ENCODE data around the gene PFN3. TPM values are rescaled to one million over a fixed set of nuclear protein-coding genes. Genes with fewer than 3 reads are reported as not detected.

Gene PFN3
- total RNA-seq, 6 experiments from 2014 or later: not detected

DNA sequence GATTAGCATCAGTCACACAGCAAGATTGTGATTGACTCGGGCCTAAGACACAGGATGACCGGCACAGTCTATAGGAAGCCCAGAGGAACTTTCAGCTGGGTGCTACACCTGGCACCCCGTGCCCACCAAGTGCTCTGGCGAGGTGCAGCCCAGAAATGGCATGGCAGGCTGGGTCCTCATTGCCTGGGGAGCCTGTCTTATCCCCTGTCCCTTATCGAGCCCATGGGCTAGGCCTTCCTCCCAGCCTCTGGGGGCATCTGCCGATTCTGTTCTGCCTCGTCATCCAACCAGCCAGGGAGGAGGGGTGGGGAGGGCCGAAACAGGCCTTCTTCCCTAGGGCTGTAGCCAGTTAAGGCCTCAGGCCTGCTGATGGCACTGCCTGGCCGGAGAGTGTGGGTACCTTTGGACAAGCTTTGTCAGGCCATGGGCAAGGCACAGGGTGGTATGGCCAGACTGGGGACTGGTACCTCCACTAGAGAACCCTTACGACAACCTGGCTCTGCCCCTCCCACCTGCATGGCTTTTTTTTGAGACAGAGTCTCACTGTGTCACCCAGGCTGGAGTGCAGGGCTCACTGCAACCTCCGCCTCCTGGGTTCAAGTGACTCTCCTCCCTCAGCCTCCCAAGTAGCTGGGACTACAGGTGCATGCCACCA lies 27.6 kb upstream of the PFN3 start:
- no peak for DNase-seq
- Mint-ChIP-seq H3K4me3 (peak overlapping the region; percentile 90), H3K4me1 (ENCODE audit: low read depth) (peaks cover 27% of the 10 kb centered on the region), H3K9me3 (no peaks in the 10 kb centered on the region), H3K27me3 (ENCODE audit: insufficient read depth) (peaks cover 2% of the 10 kb centered on the region), H3K36me3 (ENCODE audit: low read depth) (no peaks in the 10 kb centered on the region; the same call in 1 of the 2 replicates), H3K27ac (peak overlapping the region; percentile 77)
- TF ChIP-seq, protein P1, sequence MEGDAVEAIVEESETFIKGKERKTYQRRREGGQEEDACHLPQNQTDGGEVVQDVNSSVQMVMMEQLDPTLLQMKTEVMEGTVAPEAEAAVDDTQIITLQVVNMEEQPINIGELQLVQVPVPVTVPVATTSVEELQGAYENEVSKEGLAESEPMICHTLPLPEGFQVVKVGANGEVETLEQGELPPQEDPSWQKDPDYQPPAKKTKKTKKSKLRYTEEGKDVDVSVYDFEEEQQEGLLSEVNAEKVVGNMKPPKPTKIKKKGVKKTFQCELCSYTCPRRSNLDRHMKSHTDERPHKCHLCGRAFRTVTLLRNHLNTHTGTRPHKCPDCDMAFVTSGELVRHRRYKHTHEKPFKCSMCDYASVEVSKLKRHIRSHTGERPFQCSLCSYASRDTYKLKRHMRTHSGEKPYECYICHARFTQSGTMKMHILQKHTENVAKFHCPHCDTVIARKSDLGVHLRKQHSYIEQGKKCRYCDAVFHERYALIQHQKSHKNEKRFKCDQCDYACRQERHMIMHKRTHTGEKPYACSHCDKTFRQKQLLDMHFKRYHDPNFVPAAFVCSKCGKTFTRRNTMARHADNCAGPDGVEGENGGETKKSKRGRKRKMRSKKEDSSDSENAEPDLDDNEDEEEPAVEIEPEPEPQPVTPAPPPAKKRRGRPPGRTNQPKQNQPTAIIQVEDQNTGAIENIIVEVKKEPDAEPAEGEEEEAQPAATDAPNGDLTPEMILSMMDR (IDR thresholded peaks at IDR 0.05): no peak

- Mint-ChIP-seq H3K4me1 (ENCODE audit: low read depth) (peaks cover 27% of the 10 kb centered on the region), H3K27me3 (ENCODE audit: insufficient read depth) (peaks cover 2% of the 10 kb centered on the region), H3K27ac (peak overlapping the region; percentile 77), H3K4me3 (peak overlapping the region; percentile 90), H3K36me3 (ENCODE audit: low read depth) (no peaks in the 10 kb centered on the region; the same call in 1 of the 2 replicates), H3K9me3 (no peaks in the 10 kb centered on the region)
- DNase-seq: peak; percentile 12
- TF ChIP-seq, protein P1 (IDR thresholded peaks at IDR 0.05): no peak
Measured at GRCh38 chr5:177427211-177427822, 26.9 kb upstream of the PFN3 start.

DNA sequence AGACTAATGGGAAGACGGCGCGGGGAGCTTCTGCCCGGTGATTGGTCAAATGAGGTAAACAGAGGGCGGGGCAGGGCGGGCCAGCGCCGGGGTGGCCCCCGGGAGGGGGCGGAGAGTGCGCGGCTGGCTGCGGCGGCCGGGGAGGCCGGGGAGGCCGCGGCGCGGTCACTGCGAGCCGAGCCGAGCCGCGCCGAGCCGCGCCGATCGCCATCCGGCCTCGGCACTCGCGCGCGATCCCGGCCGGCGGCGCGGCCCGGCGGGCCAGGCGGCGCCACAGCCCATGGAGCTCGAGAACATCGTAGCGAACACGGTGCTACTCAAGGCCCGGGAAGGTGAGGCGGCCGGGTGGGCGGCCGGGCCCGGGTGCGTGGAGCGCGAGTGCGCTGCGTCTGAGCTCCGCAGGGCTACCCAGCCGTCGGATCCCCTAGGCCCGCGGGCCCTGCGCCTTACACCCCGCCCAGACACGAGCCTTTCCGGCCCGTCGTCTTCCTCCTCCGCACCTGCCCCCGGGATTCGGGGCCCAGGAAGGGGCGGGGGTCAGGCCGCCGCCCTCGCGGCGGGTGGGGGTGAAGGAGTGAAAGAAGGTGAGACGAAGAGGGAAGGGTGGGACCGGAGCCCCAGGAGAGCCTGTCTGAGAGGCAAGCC lies 26.2 kb upstream of the PFN3 start, which contains the start of gene GRK6:
Gene GRK6 (plus strand): TSS at position 111 of the 645 bp plus-strand sequence. CDS start 170 bp downstream, at position 281.
- H3K9me3 Mint-ChIP-seq: no peaks in the 10 kb centered on the region
- DNase-seq: no peak
- peak within 1 kb of the TSS; percentile 94 for H3K27ac Mint-ChIP-seq
- H3K36me3 Mint-ChIP-seq (ENCODE audit: low read depth): no peaks in the 10 kb centered on the region; the same call in 1 of the 2 replicates
- H3K27me3 Mint-ChIP-seq (ENCODE audit: insufficient read depth): peaks cover 2% of the 10 kb centered on the region
- peak within 1 kb of the TSS; percentile 90 for H3K4me3 Mint-ChIP-seq
- H3K4me1 Mint-ChIP-seq (ENCODE audit: low read depth): peaks cover 27% of the 10 kb centered on the region
- TF ChIP-seq, protein P1 (IDR thresholded peaks at IDR 0.05): no peak

DNA sequence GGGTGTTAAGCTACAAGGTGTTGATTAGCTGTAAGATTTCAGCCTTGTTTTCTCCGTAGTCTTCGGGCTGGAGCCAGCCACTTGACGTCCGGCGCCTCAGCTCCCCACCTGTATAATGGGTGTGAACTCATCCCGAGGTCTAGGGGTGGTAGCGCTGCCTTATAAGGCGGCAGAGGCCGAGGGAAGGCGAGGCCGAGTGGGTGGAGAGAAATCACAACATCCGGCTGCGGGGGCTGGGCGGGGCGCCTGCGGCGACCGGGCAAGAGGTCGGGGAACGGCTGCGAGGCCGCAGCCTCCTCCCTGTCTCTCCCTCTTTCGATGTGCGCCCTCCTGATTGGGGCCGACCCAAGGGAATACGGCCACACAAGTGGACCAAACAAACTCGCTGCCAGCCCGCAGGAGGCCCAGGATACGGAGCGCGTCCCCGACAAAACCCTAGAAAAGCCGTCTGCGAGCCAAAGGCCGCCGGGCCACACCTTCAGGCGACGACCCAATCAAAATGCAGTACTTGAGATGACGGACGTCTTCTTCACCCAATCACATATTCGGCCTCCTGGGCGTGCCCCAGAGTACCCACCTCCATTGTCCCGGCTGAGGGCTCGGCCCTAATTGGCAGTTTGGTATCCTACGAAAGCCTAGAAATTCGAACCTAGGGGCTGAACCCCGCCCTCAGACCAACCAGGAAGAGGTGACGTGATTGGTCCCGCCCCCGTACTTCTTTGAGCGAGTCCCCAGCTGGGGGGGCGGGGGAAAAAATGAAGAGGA lies 25.5 kb upstream of the PFN3 start:
- Mint-ChIP-seq H3K27me3 (ENCODE audit: insufficient read depth) (peaks cover 1% of the 10 kb centered on the region), H3K36me3 (ENCODE audit: low read depth) (no peaks in the 10 kb centered on the region; the same call in 1 of the 2 replicates), H3K27ac (peak overlapping the region; percentile 94), H3K9me3 (no peaks in the 10 kb centered on the region), H3K4me1 (ENCODE audit: low read depth) (peaks cover 30% of the 10 kb centered on the region), H3K4me3 (peak overlapping the region; percentile 88)
- TF ChIP-seq, protein P1 (IDR thresholded peaks at IDR 0.05): no peak
- peak; percentile 100 for DNase-seq

GRCh38 chr5:177425196-177425800 lies 24.8 kb upstream of the PFN3 start:
- Mint-ChIP-seq H3K36me3 (ENCODE audit: low read depth) (no peaks in the 10 kb centered on the region), H3K27me3 (ENCODE audit: insufficient read depth) (peaks cover 4% of the 10 kb centered on the region), H3K9me3 (no peaks in the 10 kb centered on the region), H3K4me1 (ENCODE audit: low read depth) (peaks cover 33% of the 10 kb centered on the region), H3K4me3 (peak overlapping the region; percentile 88), H3K27ac (peak overlapping the region; percentile 94)
- TF ChIP-seq, protein P1 (IDR thresholded peaks at IDR 0.05): no peak
- no peak for DNase-seq
